ENCODE results near the gene RGMA.

DNA sequence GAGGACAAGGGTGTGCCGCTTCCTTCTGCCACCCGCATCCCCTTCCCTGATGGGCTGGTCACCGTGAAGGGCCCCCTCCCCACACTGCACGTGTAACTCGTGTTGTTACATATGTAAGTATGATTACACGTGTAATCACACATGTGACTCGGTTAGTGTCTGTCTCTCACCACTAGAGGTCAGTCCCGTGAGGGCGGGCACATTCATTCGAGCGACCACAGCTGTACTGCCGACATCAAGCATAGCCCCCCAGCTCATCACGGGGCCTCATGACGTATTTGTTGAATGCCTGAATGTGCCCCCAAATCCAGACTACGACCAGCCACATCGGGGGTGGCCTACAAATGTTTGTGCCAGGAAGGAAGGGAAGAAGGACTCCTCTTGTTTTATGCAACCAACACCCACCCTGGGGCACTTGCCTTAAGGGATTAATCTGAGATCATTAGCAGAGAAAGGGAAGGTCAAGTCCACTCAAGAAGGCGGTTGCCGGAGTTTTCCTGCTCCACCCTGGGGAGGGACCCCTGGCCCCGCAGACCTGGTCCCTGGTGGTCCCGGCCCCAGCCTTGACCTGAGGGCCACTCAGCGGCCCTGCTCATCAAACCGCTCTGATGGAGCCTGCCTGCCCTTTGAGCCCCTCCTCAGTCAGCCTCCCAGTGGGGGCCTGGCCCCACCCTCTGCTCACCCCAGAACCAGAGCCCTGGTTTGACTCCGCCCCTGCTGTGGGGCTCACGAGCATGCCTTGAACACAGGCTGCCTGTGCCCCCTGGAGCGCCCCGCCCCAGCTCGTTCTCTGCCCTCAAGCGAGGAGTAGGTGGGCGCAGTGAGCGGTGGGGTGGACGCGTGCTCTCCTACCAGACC is 52.8 kb downstream of the RGMA start:
- TF ChIP-seq, protein P1, sequence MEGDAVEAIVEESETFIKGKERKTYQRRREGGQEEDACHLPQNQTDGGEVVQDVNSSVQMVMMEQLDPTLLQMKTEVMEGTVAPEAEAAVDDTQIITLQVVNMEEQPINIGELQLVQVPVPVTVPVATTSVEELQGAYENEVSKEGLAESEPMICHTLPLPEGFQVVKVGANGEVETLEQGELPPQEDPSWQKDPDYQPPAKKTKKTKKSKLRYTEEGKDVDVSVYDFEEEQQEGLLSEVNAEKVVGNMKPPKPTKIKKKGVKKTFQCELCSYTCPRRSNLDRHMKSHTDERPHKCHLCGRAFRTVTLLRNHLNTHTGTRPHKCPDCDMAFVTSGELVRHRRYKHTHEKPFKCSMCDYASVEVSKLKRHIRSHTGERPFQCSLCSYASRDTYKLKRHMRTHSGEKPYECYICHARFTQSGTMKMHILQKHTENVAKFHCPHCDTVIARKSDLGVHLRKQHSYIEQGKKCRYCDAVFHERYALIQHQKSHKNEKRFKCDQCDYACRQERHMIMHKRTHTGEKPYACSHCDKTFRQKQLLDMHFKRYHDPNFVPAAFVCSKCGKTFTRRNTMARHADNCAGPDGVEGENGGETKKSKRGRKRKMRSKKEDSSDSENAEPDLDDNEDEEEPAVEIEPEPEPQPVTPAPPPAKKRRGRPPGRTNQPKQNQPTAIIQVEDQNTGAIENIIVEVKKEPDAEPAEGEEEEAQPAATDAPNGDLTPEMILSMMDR (IDR thresholded peaks at IDR 0.05) = peak in 5 of 6 experiments; percentile 22 to 61 (median 48)
- no peak for TF ChIP-seq POLR2A (IDR thresholded peaks at IDR 0.05)
